DMS153 (cell line): ENCODE measurements around the gene PAX7.
"Not testable (repeated sequence)": the region's sequence is repeated elsewhere in the genome, so short reads cannot be mapped to it uniquely, and the experiment has no call there.

ENCODE experiments used
- DNase-seq: peaks from one replicate; lab custom pipeline; 2025; lab: John Stamatoyannopoulos, UW

PAX7 gene

GRCh38 chr1:18661404-18662285 is 31.0 kb downstream of the PAX7 start:
- no peak for DNase-seq

GRCh38 chr1:18662286-18662639 is 31.6 kb downstream of the PAX7 start:
- no peak for DNase-seq

GRCh38 chr1:18666317-18666920 is 35.8 kb downstream of the PAX7 start:
- no peak for DNase-seq

GRCh38 chr1:18667333-18667732 is 36.7 kb downstream of the PAX7 start:
- DNase-seq = no peak

- DNase-seq = no peak
Observed at GRCh38 chr1:18668046-18668445, 37.4 kb downstream of the PAX7 start.

- no peak for DNase-seq
Observed at GRCh38 chr1:18668750-18669404, 38.2 kb downstream of the PAX7 start.

- no peak for DNase-seq
Observed at GRCh38 chr1:18670121-18670867, 39.6 kb downstream of the PAX7 start.

- no peak for DNase-seq
Observed at GRCh38 chr1:18670868-18671225, 40.2 kb downstream of the PAX7 start.

GRCh38 chr1:18673976-18674375 is 43.3 kb downstream of the PAX7 start:
- no peak for DNase-seq

GRCh38 chr1:18676332-18676781 is 45.7 kb downstream of the PAX7 start:
- no peak for DNase-seq

GRCh38 chr1:18681423-18681835 is 50.8 kb downstream of the PAX7 start:
- DNase-seq = peak; percentile 3

- DNase-seq = no peak
Observed at GRCh38 chr1:18682375-18682774, 51.7 kb downstream of the PAX7 start.

GRCh38 chr1:18684303-18684702 is 53.7 kb downstream of the PAX7 start:
- no peak for DNase-seq

- no peak for DNase-seq
Observed at GRCh38 chr1:18686540-18686939, 55.9 kb downstream of the PAX7 start.

GRCh38 chr1:18687273-18687672 is 56.6 kb downstream of the PAX7 start:
- DNase-seq = no peak

GRCh38 chr1:18691648-18692047 is 61.0 kb downstream of the PAX7 start:
- no peak for DNase-seq

GRCh38 chr1:18693256-18694098 is 62.8 kb downstream of the PAX7 start:
- no peak for DNase-seq

- not testable (repeated sequence) for DNase-seq
Observed at GRCh38 chr1:18694289-18694688, 63.6 kb downstream of the PAX7 start.

GRCh38 chr1:18697541-18697940 is 66.9 kb downstream of the PAX7 start:
- DNase-seq = no peak

- no peak for DNase-seq
Observed at GRCh38 chr1:18700530-18700929, 69.9 kb downstream of the PAX7 start.

GRCh38 chr1:18701183-18701582 is 70.5 kb downstream of the PAX7 start:
- DNase-seq = no peak
